ENCODE data around the gene PSORS1C1.
"Not testable (repeated sequence)": the region's sequence is repeated elsewhere in the genome, so short reads cannot be mapped to it uniquely, and the experiment has no call there.

PSORS1C1 gene

DNA sequence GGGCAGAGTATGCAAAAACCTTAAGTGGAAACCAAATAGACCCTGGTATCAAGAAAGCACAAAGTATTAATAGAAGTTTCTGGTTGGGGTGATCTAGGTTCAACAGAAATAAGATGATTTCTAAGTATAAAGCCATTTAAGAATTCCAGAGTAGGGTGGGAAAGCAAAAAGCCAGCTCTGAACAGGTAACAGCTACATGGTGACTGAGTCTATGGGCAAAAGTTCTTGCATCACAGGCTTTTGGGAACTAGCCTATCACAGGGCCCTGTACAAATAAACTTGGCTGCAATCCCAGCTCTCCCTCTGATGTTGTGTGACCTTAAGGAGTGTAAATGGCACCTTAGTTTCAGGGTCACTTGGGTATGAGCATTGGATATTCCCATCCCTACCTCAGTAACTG lies 49.3 kb downstream of the PSORS1C1 start:
- Histone ChIP-seq H3K4me3 (replicated peaks; ENCODE audit: insufficient read depth, low read length) (no peak overlapping the region), H3K27me3 (ENCODE audit: insufficient read depth, poor library complexity, severe bottlenecking) (no peaks in the 10 kb centered on the region), H3K27ac (replicated peaks) (no peak overlapping the region)
- DNase-seq (ENCODE audit: low read depth in 1 of 2, low spot score in 1 of 2), result peak in 1 of 2 experiments; percentile 25
- TF ChIP-seq, protein P1, sequence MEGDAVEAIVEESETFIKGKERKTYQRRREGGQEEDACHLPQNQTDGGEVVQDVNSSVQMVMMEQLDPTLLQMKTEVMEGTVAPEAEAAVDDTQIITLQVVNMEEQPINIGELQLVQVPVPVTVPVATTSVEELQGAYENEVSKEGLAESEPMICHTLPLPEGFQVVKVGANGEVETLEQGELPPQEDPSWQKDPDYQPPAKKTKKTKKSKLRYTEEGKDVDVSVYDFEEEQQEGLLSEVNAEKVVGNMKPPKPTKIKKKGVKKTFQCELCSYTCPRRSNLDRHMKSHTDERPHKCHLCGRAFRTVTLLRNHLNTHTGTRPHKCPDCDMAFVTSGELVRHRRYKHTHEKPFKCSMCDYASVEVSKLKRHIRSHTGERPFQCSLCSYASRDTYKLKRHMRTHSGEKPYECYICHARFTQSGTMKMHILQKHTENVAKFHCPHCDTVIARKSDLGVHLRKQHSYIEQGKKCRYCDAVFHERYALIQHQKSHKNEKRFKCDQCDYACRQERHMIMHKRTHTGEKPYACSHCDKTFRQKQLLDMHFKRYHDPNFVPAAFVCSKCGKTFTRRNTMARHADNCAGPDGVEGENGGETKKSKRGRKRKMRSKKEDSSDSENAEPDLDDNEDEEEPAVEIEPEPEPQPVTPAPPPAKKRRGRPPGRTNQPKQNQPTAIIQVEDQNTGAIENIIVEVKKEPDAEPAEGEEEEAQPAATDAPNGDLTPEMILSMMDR (IDR thresholded peaks at IDR 0.05; ENCODE audit: insufficient read depth, low read length), result no peak
- TF ChIP-seq, protein P2, sequence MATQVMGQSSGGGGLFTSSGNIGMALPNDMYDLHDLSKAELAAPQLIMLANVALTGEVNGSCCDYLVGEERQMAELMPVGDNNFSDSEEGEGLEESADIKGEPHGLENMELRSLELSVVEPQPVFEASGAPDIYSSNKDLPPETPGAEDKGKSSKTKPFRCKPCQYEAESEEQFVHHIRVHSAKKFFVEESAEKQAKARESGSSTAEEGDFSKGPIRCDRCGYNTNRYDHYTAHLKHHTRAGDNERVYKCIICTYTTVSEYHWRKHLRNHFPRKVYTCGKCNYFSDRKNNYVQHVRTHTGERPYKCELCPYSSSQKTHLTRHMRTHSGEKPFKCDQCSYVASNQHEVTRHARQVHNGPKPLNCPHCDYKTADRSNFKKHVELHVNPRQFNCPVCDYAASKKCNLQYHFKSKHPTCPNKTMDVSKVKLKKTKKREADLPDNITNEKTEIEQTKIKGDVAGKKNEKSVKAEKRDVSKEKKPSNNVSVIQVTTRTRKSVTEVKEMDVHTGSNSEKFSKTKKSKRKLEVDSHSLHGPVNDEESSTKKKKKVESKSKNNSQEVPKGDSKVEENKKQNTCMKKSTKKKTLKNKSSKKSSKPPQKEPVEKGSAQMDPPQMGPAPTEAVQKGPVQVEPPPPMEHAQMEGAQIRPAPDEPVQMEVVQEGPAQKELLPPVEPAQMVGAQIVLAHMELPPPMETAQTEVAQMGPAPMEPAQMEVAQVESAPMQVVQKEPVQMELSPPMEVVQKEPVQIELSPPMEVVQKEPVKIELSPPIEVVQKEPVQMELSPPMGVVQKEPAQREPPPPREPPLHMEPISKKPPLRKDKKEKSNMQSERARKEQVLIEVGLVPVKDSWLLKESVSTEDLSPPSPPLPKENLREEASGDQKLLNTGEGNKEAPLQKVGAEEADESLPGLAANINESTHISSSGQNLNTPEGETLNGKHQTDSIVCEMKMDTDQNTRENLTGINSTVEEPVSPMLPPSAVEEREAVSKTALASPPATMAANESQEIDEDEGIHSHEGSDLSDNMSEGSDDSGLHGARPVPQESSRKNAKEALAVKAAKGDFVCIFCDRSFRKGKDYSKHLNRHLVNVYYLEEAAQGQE (IDR thresholded peaks at IDR 0.05; ENCODE audit: insufficient replicate concordance, low read depth), result no peak
- no peak for TF ChIP-seq GABPA (IDR thresholded peaks at IDR 0.05; ENCODE audit: low read depth)
- no peak for TF ChIP-seq POLR2AphosphoS5 (IDR thresholded peaks at IDR 0.05; ENCODE audit: low read depth)
- no peak for TF ChIP-seq SPI1 (IDR thresholded peaks at IDR 0.05; ENCODE audit: borderline replicate concordance, low read depth)

DNA sequence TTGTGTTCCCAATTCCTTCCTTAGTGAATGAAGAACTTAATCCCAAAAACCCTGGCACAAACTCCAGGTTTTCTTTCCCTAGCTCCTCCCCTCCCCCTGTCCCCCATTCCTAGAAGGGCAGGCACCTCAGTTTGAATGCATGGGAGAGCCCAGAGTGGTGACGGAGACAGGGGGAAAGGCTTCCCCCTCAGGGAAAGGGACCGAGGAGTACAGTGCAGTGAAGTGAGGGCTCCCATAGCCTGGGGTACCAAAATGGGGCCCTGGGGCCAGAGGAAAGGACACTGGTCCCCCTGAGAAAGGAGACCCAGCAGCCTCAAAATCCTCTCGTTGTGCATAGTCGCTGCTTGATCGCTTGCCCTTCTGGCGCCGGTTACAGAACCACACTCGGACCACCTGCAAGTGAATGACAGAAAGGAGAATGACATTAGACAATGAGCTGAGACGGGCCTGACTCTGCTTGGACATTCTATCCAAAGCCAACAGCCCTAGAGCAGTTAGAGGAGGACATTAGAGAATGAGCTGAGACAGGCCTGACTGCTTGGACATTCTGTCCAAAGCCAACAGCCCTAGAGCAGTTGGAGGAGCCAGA lies 50.0 kb downstream of the PSORS1C1 start:
- not testable (repeated sequence) for DNase-seq (ENCODE audit: low read depth in 1 of 2, low spot score in 1 of 2); H3K4me3 ChIP-seq (replicated peaks; ENCODE audit: insufficient read depth, low read length); H3K27me3 ChIP-seq (ENCODE audit: insufficient read depth, poor library complexity, severe bottlenecking); H3K27ac ChIP-seq (replicated peaks)

DNA sequence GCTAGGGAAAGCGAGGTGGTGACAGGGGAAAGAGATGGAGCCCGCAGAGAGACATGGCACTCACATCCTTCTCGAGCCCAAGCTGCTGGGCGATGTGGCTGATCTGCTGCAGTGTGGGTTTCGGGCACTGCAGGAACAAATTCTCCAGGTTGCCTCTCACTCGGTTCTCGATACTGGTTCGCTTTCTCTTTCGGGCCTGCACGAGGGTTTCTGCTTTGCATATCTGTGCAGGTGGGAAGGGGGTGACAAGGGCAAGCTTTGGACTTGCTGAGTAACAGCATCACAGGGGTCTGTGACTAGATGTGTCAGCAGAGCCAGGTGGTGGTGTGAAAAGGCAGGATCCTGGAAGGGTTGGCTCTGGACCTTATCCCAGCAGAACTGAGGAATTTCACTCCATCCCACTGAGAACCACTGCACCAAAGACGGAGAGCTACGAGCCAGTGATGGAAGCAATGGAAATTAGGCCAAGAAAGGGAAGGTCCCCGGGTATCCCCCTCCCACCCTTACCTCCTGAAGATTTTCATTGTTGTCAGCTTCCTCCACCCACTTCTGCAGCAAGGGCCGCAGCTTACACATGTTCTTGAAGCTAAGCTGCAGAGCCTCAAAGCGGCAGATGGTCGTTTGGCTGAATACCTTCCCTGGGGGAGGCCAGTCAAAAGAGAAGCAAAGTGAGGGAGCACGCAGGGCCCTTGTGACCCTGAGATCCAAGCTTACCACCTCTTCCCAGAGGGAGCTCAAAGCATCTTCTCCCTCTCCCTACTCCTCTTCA lies 50.6 kb downstream of the PSORS1C1 start:
- not testable (repeated sequence) for H3K27ac ChIP-seq (replicated peaks); H3K4me3 ChIP-seq (replicated peaks; ENCODE audit: insufficient read depth, low read length); H3K27me3 ChIP-seq (ENCODE audit: insufficient read depth, poor library complexity, severe bottlenecking); DNase-seq (ENCODE audit: low read depth in 1 of 2, low spot score in 1 of 2)

DNA sequence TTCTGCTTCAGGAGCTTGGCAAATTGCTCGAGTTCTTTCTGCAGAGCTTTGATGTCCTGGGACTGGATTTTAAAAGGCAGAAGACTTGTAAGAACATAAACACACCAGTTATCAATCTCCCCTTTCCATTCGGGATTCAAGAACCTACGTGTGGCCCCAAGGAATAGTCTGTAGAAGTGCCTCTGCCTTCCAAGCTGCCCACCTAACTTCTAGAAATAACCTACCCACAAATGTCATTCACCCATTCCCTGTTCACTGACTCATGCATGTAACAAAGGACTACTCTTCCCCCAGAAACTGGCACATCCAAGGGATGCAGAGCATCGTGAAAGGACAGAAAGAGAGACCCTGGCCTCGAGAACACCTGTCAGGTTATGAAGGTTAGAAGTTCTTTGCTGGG lies 51.4 kb downstream of the PSORS1C1 start:
- no peak for DNase-seq (ENCODE audit: low read depth in 1 of 2, low spot score in 1 of 2)
- Histone ChIP-seq H3K27ac (replicated peaks) (no peak overlapping the region), H3K4me3 (replicated peaks; ENCODE audit: insufficient read depth, low read length) (no peak overlapping the region), H3K27me3 (ENCODE audit: insufficient read depth, poor library complexity, severe bottlenecking) (no peaks in the 10 kb centered on the region)
- TF ChIP-seq SPI1 (IDR thresholded peaks at IDR 0.05; ENCODE audit: borderline replicate concordance, low read depth) (no peak), POLR2AphosphoS5 (IDR thresholded peaks at IDR 0.05; ENCODE audit: low read depth) (no peak), GABPA (IDR thresholded peaks at IDR 0.05; ENCODE audit: low read depth) (no peak)
- TF ChIP-seq, protein P1 (IDR thresholded peaks at IDR 0.05; ENCODE audit: insufficient read depth, low read length), result no peak
- TF ChIP-seq, protein P2 (IDR thresholded peaks at IDR 0.05; ENCODE audit: insufficient replicate concordance, low read depth), result no peak

DNA sequence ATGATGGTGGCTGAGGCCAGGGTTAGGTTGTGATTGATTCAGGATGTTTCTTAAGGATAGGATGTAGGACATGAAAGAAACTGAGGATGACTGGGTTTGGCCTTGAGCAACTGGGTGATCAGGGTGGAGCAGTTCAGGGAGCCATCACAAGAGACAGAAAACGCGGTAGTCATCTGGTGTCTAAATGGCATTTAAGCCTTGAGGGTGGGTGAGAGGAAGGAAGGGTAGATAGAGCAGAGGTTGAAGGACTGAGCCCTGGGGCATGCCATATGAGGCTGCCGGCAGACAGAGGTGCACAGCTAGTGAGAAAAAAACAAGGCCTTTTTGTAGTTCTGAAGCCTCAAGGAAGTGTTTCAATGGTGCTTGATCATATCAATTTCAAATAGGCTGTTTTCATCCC lies 54.0 kb downstream of the PSORS1C1 start:
- no peak for DNase-seq (ENCODE audit: low read depth in 1 of 2, low spot score in 1 of 2)
- H3K4me3 ChIP-seq (replicated peaks; ENCODE audit: insufficient read depth, low read length), result no peak overlapping the region
- TF ChIP-seq POLR2AphosphoS5 (IDR thresholded peaks at IDR 0.05; ENCODE audit: low read depth) (no peak), SPI1 (IDR thresholded peaks at IDR 0.05; ENCODE audit: borderline replicate concordance, low read depth) (no peak)
- TF ChIP-seq, protein P1 (IDR thresholded peaks at IDR 0.05; ENCODE audit: insufficient read depth, low read length), result no peak

More for the DNA sequence above, 54.0 kb downstream of the PSORS1C1 start:
- H3K27me3 ChIP-seq (ENCODE audit: insufficient read depth, poor library complexity, severe bottlenecking), result no peaks in the 10 kb centered on the region
- H3K27ac ChIP-seq (replicated peaks), result no peak overlapping the region

Measured in HL-60 (cell line).